ENCODE data around the gene AIG1. TPM values are rescaled to one million over a fixed set of nuclear protein-coding genes. Genes with fewer than 3 reads are reported as not detected.

The AIG1 gene
- polyA plus RNA-seq, 1 donor from 2014 or later, result 23.2 TPM

GRCh38 chr6:143021543-143021942 lies 39.1 kb upstream of the AIG1 start:
- TF ChIP-seq REST (IDR thresholded peaks at IDR 0.05; ENCODE audit: borderline replicate concordance) (no peak), EP300 (conservative IDR thresholded peaks at IDR 0.05; ENCODE audit: poor library complexity, severe bottlenecking) (no peak), RAD21 (conservative IDR thresholded peaks at IDR 0.05) (no peak), TAF1 (IDR thresholded peaks at IDR 0.05; ENCODE audit: low read depth) (no peak), POLR2AphosphoS5 (IDR thresholded peaks at IDR 0.05) (no peak), EZH2 (IDR thresholded peaks at IDR 0.05; ENCODE audit: borderline replicate concordance, insufficient read depth, low read length, poor library complexity, severe bottlenecking) (no peak)
- Histone ChIP-seq H2AFZ (ENCODE audit: low read depth, low read length) (no peak overlapping the region), H3K4me2 (ENCODE audit: low read length) (no peak overlapping the region), H3K79me2 (replicated peaks; ENCODE audit: insufficient read depth, low read length) (no peaks in the 10 kb centered on the region), H3K9ac (ENCODE audit: low read length) (no peak overlapping the region), H3K9me2 (ENCODE audit: insufficient read depth, low read length) (no peaks in the 10 kb centered on the region), H3K27ac (ENCODE audit: low read length) (no peak overlapping the region), H3K27me3 (ENCODE audit: insufficient read depth, low read depth, low read length) (no peaks in the 10 kb centered on the region), H3K36me3 (ENCODE audit: insufficient read depth, low read length) (no peaks in the 10 kb centered on the region), H3F3A (ENCODE audit: insufficient read depth, low read length, poor library complexity, severe bottlenecking) (no peaks in the 10 kb centered on the region), H3K4me3 (ENCODE audit: low read length) (no peak overlapping the region), H4K20me1 (ENCODE audit: insufficient read depth) (no peaks in the 10 kb centered on the region), H3K9me3 (ENCODE audit: low read length) (no peaks in the 10 kb centered on the region)

- no peaks in the 10 kb centered on the region for H3K27me3 ChIP-seq (ENCODE audit: insufficient read depth, low read depth, low read length)
- H3K79me2 ChIP-seq (replicated peaks; ENCODE audit: insufficient read depth, low read length), result no peaks in the 10 kb centered on the region
- no peak overlapping the region for H3K4me2 ChIP-seq (ENCODE audit: low read length)
- H3K9ac ChIP-seq (ENCODE audit: low read length), result no peak overlapping the region
- no peak overlapping the region for H2AFZ ChIP-seq (ENCODE audit: low read depth, low read length)
- H3K4me3 ChIP-seq (ENCODE audit: low read length), result no peak overlapping the region
- no peaks in the 10 kb centered on the region for H3F3A ChIP-seq (ENCODE audit: insufficient read depth, low read length, poor library complexity, severe bottlenecking)
- H3K36me3 ChIP-seq (ENCODE audit: insufficient read depth, low read length), result no peaks in the 10 kb centered on the region
- H3K27ac ChIP-seq (ENCODE audit: low read length), result no peak overlapping the region
- H3K9me3 ChIP-seq (ENCODE audit: low read length), result no peaks in the 10 kb centered on the region
- TF ChIP-seq TAF1 (IDR thresholded peaks at IDR 0.05; ENCODE audit: low read depth) (no peak), EZH2 (IDR thresholded peaks at IDR 0.05; ENCODE audit: borderline replicate concordance, insufficient read depth, low read length, poor library complexity, severe bottlenecking) (no peak), CTCF (IDR thresholded peaks at IDR 0.05; ENCODE audit: poor library complexity, severe bottlenecking) (no peak)
- no peaks in the 10 kb centered on the region for H3K9me2 ChIP-seq (ENCODE audit: insufficient read depth, low read length)
- H4K20me1 ChIP-seq (ENCODE audit: insufficient read depth), result no peaks in the 10 kb centered on the region
Measured at GRCh38 chr6:143022587-143022986, 38.1 kb upstream of the AIG1 start.

GRCh38 chr6:143023695-143024094 lies 37.0 kb upstream of the AIG1 start:
- Histone ChIP-seq H2AFZ (ENCODE audit: low read depth, low read length) (no peak overlapping the region), H4K20me1 (ENCODE audit: insufficient read depth) (no peaks in the 10 kb centered on the region), H3K79me2 (replicated peaks; ENCODE audit: insufficient read depth, low read length) (no peaks in the 10 kb centered on the region)

More at GRCh38 chr6:143023695-143024094, 37.0 kb upstream of the AIG1 start:
- no peaks in the 10 kb centered on the region for H3K36me3 ChIP-seq (ENCODE audit: insufficient read depth, low read length)
- TF ChIP-seq SMC3 (conservative IDR thresholded peaks at IDR 0.05; ENCODE audit: poor library complexity) (no peak), RAD21 (conservative IDR thresholded peaks at IDR 0.05) (no peak), EZH2 (IDR thresholded peaks at IDR 0.05; ENCODE audit: borderline replicate concordance, insufficient read depth, low read length, poor library complexity, severe bottlenecking) (no peak), POLR2AphosphoS5 (IDR thresholded peaks at IDR 0.05) (no peak), MXI1 (conservative IDR thresholded peaks at IDR 0.05; ENCODE audit: poor library complexity, severe bottlenecking) (no peak), REST (IDR thresholded peaks at IDR 0.05; ENCODE audit: borderline replicate concordance) (no peak)
- H3K27me3 ChIP-seq (ENCODE audit: insufficient read depth, low read depth, low read length), result no peaks in the 10 kb centered on the region
- H3K4me2 ChIP-seq (ENCODE audit: low read length), result no peak overlapping the region
- H3K9ac ChIP-seq (ENCODE audit: low read length), result no peak overlapping the region
- no peak overlapping the region for H3K27ac ChIP-seq (ENCODE audit: low read length)
- H3F3A ChIP-seq (ENCODE audit: insufficient read depth, low read length, poor library complexity, severe bottlenecking), result no peaks in the 10 kb centered on the region
- H3K9me3 ChIP-seq (ENCODE audit: low read length), result no peaks in the 10 kb centered on the region
- H3K4me3 ChIP-seq (ENCODE audit: low read length), result no peak overlapping the region
- no peaks in the 10 kb centered on the region for H3K9me2 ChIP-seq (ENCODE audit: insufficient read depth, low read length)
